HG03432 (cell line): ENCODE data around the gene NKX2-1.

ENCODE experiments used
- ATAC-seq: cut with Tn5 transposase; IDR thresholded peaks from one replicate; pipeline ENCODE4 v1.9.1; 2021; ENCODE audit warnings: mild to moderate bottlenecking, moderate library complexity; ENCODE audit not compliant: unreplicated experiment

NKX2-1 gene

GRCh38 chr14:36518031-36518585, 1.9 kb downstream of the NKX2-1 start:
- ATAC-seq, result no peak

GRCh38 chr14:36517242-36518030, 2.6 kb downstream of the NKX2-1 start:
- ATAC-seq, result no peak

GRCh38 chr14:36516719-36517241, 3.3 kb downstream of the NKX2-1 start:
- no peak for ATAC-seq

- no peak for ATAC-seq
Measured at GRCh38 chr14:36515896-36516718, 3.9 kb downstream of the NKX2-1 start.

GRCh38 chr14:36515105-36515593, 4.9 kb downstream of the NKX2-1 start:
- ATAC-seq, result no peak

GRCh38 chr14:36514278-36515104, 5.5 kb downstream of the NKX2-1 start:
- ATAC-seq, result no peak

GRCh38 chr14:36513451-36514277, 6.4 kb downstream of the NKX2-1 start:
- ATAC-seq, result no peak

- ATAC-seq, result no peak
Measured at GRCh38 chr14:36513012-36513420, 7.0 kb downstream of the NKX2-1 start.

GRCh38 chr14:36512585-36513003, 7.4 kb downstream of the NKX2-1 start:
- ATAC-seq, result no peak

- ATAC-seq, result no peak
Measured at GRCh38 chr14:36511981-36512584, 7.9 kb downstream of the NKX2-1 start.

- no peak for ATAC-seq
Measured at GRCh38 chr14:36510874-36511273, 9.2 kb downstream of the NKX2-1 start.

GRCh38 chr14:36510078-36510799, 9.8 kb downstream of the NKX2-1 start:
- no peak for ATAC-seq

- ATAC-seq, result no peak
Measured at GRCh38 chr14:36509069-36509917, 10.7 kb downstream of the NKX2-1 start.

- ATAC-seq, result no peak
Measured at GRCh38 chr14:36508418-36509068, 11.5 kb downstream of the NKX2-1 start.

GRCh38 chr14:36507847-36508417, 12.1 kb downstream of the NKX2-1 start:
- no peak for ATAC-seq

GRCh38 chr14:36506732-36507614, 13.1 kb downstream of the NKX2-1 start:
- ATAC-seq, result no peak
